HG03196 (cell line): ENCODE data around the gene SLC18A3.

ENCODE experiments used
- ATAC-seq: cut with Tn5 transposase; IDR thresholded peaks from one replicate; pipeline ENCODE4 v1.9.1; 2021; ENCODE audit not compliant: unreplicated experiment

The SLC18A3 gene

DNA sequence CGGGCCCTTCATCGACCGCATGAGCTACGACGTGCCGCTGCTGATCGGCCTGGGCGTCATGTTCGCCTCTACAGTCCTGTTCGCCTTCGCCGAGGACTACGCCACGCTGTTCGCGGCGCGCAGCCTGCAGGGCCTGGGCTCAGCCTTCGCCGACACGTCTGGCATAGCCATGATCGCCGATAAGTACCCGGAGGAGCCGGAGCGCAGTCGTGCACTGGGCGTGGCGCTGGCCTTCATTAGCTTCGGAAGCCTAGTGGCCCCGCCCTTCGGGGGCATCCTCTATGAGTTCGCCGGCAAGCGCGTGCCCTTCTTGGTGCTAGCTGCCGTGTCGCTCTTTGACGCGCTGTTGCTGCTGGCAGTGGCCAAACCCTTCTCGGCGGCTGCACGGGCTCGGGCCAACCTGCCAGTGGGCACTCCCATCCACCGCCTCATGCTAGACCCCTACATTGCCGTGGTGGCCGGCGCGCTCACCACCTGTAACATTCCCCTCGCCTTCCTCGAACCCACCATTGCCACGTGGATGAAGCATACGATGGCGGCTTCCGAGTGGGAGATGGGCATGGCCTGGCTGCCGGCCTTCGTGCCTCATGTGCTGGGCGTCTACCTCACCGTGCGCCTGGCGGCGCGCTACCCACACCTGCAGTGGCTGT is 1.2 kb downstream of the SLC18A3 start:
- ATAC-seq = no peak

DNA sequence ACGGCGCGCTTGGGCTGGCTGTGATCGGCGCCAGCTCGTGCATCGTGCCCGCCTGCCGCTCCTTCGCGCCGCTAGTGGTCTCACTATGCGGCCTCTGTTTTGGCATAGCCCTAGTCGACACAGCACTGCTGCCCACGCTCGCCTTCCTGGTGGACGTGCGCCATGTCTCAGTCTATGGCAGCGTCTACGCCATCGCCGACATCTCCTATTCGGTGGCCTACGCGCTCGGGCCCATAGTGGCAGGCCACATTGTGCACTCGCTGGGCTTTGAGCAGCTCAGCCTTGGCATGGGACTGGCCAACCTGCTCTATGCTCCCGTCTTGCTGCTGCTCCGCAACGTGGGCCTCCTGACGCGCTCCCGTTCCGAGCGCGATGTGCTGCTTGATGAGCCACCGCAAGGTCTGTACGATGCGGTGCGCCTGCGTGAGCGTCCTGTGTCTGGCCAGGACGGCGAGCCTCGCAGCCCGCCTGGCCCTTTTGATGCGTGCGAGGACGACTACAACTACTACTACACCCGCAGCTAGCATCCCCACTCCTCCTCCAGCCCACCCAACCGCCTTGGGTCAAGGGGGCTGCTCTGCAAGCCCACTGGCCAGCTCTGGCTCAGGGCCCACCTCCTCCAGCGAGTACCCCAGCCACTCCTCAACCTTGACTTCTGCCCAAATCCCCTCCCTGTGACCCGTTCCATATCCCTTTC is 1.9 kb downstream of the SLC18A3 start:
- ATAC-seq = no peak

DNA sequence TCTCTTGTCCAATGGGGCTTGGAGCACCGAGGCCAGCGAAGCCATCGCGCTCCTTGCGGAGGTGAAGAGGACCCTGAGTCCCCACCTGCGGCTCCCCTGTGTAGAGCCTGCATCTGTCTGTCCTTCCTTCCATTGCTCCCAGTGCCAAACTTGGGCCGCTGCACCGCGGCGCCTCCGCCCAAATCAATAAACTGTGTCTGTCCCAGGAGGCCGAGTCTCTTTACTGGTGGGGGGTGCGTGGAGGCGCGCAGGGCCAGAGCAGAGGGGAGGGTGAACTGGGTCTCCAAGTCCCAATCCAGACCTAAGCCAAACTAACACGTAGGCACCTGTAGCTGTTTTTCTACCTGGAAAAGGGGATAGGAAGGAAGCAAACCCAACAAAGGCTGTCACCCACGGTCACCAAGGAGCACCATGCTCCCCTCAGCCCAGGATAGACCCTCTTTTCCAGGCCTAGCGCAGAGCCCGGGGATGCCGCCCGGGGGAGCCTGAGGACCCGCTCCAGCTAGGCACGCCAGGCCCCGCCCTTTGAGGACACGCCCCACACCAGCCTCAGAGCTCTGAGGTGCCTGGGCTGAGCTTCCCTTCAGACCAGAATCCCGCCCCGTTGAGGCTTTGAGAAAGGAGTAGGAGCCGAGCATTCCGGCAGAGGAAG is 2.5 kb downstream of the SLC18A3 start:
- ATAC-seq = no peak

DNA sequence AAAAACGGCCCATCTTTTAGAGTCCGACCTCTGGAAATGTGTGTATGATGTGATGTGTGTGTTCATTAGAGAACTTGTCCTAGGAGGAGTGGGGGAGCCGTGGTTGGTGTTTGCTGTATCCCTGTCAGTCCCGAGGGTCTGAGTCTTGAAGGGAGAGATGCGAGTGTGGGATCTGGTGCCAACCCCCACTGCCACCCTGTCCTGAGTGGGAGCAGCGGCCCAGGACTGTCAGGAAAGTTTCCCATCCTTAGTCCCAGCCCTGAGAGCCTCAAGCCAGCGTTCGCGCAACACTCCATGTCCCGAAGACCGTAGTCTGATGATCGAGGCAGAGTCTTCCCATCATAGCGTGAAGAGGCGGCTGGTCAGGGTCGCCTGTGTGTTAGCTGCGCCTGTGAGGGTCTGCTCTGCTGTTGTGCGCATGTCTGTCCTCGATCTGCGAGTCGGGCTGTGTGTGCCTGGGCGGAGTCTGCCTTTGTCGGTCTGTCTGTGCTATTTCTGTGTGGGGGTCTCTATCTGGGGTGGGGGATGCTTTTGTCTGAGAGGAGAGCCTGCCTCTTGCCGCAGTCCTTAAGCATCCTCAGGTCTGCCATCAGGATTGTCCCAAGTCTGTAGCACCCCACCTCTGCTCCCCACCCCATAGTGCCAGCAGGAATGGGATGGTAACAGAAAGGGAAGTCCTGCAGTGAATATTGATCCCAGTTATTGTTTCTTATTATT is 3.2 kb downstream of the SLC18A3 start:
- ATAC-seq = no peak

DNA sequence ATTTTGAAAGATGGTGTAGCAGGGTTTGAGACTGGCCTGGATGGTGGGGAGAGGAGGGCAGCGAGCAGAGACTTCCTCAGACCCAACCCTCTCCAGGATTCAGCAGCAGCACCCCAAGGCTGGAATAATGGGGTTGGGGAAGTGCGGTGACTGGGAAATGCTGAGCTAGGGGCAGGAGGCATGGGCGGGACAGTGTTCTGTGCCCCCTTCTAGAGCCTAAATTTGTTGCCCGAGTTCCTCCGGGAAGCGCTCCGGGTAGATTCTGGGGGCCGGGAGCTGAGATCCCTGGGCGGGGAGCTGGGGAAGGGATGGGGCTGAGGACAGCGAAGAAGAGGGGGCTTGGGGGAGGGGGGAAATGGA is 3.8 kb downstream of the SLC18A3 start, which contains the start of gene CHAT:
CHAT (plus strand) TSS at position 156 of the 360 bp plus-strand sequence; CDS start at position 309, 153 bp downstream.
- ATAC-seq = no peak

DNA sequence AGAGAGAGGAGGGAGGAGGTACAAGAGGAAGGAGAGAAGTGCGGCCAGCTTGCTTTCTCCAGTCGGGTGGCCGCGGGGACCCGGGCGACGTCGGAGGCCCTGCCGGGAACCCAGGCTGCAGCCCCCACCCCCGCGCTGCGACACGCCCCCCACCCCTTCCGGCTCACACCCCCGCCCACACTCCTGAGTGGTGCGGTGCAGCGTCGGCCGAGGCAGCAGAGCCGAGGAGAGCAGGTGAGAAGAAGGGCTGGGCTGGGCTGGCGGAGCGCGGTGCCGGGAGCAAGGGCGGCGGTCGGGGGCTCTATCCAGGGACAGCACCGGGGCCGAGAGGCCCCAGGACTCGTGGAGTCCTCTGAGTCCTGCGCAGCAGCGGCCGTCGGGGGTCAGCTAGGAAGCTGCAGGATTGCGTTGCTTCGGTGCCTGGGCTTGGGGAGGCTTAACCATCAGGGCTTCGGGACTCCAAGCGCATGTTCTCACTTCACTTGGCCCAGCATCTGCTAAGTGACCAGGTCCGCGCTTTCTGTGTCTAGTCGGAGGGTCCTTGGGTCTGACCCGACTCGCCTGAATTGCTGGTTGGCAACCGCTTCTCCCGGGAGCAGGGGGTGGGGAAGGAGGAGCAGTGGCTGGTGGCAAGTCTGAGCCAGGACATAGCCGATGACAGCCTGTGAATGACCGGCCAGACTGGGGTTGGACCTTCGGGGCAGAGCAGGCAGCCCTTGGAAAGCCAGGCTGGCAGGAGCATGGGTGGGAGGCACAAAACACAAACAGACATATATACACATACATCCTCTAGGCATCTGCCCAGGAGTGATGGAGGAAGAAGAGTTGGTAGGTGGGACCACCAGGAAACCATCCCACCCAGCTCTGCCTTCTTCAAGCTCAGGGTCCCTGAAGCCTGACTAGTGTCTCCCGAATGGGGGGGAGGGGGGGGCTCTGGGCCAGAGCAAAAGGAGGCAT is 4.4 kb downstream of the SLC18A3 start:
- no peak for ATAC-seq

DNA sequence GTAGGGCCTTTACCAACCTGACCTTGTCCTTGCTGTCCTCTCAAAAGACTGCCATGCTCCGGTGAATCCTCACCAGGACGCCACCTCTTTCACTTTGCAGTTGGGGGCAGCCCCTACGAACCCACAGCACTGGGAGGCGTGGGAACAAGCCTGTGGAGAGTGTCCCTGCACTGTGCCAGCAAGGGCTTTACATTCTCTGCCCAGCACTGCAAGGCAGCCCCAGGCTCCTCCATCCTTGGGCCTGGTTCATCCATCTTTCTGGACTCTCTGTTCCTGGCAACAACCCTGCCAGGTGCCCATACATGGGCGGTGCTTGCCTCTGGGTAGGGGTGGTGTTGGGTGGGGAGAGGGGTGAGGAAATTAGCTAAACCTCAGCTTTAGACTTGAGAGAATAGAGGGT is 5.1 kb downstream of the SLC18A3 start:
- no peak for ATAC-seq

DNA sequence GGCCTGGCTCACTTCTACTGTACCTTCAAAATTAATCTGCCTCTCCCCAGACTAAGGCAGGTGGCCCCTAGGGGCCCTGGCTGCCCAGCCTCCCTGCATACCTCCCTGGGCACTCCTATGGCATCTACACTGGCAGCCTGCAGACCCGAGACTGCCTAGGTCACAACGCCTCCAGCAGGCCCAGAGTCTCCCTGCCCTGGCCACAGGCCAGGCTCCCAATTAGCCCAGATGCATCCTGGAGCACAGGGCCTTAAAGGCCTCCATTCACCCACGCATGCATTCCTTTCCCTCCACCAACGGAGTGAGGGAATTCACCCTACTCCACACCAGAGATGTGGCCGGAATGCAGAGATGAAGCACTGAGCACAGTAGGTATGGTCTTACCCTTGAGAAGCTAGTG is 5.6 kb downstream of the SLC18A3 start:
- ATAC-seq = no peak

- no peak for ATAC-seq
Measured at GRCh38 chr10:49616421-49617101, 6.5 kb downstream of the SLC18A3 start.

DNA sequence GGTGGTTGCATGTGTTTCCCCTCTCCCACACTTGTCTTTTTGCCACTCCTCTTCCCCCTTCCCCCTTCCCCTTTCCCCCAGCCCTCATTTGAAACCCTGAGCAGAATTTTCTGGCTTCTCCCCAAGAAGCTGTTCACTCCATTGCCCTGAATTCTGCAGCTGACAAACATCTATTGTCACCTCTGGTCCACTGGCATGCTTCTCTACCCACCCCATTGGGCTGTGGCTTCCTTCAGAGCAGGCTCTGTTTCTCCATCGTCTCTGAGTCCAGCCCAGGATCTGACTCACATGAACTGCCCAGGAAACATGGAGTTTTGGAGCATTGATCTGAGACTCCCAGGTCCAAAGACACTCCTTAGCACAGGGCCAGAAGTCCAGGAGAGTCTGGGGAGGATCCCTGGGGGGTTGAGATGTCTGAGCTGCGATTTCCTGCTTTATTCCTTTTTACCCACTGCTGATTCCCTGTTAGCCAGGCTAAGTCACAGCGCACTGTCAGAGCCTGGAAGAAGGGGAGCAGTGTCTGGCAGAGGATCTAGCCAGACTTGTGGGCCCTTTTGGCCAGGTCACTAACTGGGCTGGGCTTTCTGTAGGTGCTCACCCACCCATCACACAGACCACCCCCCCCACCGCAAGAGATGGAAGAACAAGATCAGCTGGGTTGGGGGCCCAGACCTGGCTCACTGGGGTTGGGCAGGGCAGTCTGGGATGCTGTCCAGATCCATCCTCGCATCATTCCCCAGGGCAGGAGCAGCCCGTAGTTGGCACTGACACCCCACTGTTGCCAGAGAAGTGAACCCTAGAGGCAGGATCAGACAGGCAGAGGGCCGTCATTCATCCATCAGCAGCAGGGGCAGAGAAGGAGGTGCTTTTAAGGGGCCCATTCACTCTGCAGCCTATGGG is 7.3 kb downstream of the SLC18A3 start:
- ATAC-seq = no peak

DNA sequence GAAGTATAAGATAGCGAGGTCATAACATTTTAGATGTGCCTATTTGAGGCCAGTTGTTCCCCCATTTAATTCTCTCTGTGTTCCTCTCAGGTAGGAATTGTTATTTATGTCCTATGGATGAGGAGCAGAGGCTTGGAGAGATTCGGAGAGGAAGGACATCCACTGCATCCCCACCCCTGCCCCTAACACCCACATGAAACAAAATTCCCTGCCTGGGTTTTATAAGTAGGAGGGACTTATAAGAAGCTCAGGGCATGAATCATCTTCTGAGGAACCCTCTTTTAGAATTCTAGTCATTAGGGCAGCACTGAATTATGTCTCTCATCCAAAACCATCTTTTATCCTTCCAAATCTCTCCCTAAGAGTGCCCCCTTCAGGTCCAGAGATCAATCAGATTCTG is 8.7 kb downstream of the SLC18A3 start:
- ATAC-seq = no peak

DNA sequence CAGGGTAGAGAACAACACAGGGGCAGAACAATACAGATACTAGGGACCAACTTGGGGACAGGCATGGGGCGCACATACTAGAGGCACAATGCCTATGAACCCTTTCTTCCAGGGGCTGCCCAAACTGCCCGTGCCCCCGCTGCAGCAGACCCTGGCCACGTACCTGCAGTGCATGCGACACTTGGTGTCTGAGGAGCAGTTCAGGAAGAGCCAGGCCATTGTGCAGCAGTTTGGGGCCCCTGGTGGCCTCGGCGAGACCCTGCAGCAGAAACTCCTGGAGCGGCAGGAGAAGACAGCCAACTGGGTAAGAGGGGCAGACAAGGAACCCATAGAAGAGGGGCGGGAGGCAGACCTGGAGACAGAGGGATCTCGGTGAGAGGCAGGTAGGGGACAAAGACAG is 9.5 kb downstream of the SLC18A3 start:
- no peak for ATAC-seq

DNA sequence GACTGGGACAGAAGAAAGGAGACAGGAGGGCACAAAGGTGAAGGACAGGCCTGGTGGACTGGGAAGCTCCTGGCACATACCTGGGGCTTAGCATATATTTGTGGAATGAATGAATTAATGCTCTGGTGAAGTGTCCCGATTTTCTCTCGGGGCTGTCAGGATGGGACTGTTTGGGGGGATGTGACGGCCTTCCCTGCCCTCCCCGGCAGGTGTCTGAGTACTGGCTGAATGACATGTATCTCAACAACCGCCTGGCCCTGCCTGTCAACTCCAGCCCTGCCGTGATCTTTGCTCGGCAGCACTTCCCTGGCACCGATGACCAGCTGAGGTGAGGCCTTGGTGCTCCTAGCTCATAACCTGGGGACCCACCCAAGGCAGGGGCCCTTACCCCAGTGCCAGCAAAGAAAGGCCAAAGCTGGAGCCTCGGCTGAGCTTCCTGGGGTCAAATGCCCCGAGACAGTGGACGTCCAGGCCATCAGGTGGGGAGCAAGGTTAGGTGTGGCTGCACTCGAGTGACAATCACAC is 10.2 kb downstream of the SLC18A3 start:
- ATAC-seq = no peak

GRCh38 chr10:49620841-49621378 is 10.8 kb downstream of the SLC18A3 start:
- no peak for ATAC-seq

DNA sequence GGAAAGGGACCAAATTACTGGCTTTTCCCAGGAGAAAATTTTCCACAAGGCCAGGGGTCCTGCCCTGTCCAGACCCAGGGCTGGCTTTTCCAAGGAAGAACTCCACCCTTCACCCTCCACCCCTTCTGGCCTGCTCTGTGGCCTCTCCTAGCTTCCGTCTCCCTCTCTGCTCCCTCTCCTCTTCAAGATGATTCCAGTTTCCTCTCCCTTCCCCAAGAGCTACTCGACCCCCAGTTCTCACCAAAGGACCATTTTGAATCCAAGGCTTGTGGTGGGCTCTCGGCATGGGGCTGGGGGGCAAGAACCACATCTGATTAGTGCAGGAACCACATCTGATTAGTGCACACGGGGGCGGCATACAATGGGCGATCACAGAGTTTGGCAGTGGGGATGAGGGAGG is 11.5 kb downstream of the SLC18A3 start:
- no peak for ATAC-seq

DNA sequence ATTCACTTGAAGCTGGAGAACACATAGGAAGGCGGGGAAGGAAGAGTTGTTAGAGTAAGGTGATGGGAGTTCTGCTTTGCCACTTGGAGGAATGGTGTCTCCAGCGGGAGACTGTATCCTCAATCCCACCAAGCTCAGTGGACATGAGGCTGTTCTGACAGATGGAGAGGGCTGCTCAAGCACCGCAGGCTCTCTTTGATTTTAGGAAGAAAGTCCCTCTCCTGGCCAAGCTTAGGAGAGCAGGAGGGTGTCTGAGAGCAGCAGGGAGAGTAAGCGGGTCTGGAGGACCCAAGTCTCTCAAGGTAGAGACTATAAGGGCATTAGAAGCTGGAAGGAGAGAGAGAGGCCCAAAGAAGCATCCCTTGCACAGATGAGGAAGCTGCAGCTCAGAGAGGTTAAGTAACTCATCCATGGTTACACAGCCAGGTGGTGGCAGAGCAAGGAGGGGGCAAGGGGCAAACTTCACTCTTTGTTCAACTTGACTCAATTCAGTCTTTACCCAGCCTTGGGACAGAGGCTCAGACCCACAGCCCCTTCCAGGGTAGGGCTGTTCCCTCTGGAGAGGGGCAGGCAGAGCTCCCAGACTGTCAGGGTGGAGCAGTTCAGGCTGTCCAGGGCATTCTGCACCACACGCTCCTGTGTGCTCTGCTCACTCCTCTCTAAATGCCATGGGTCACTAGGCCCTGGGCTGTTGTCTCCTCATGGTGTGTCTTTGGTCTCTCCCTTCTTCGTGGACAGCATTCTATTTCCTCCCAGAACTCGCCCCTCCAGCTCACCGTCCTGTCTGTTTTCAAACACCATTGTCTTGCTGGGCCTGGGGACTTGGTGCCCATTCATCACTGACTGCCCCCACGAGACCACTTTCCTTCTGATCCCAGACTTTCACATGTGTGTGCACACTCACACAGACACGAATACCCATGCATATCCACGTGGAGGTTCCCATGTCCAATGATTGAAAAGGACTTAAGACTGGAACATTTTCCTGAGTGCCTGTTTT is 12.6 kb downstream of the SLC18A3 start:
- no peak for ATAC-seq

DNA sequence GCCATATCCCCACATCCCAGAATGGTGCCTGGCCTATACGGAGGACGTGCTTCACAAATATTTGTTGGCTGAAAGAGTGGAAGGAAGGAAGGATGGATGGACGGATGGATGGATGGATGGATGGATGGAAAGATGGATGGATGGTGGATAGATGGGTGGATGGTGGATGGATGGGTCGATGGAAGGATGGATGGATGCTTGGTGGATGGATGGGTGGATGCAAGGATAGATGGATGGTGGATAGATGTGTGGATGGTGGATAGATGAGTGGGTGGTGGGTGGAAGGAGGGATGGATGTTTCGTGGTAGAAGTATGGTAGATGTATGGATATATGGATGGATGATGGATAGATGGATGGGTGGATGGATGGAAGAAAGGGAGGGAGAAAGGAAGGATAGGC is 14.5 kb downstream of the SLC18A3 start:
- no peak for ATAC-seq
